ENCODE results near the gene GON4L. TPM values are rescaled to one million over a fixed set of nuclear protein-coding genes. Genes with fewer than 3 reads are reported as not detected.
"Not testable (repeated sequence)": the region's sequence is repeated elsewhere in the genome, so short reads cannot be mapped to it uniquely, and the experiment has no call there.

Gene GON4L
- total and polyA plus RNA-seq, 9 donors, result 25.4 to 36.9 (median 28.0) TPM

GRCh38 chr1:155704414-155704813, 152.6 kb downstream of the GON4L start:
- not testable (repeated sequence) for H3K27me3 ChIP-seq (ENCODE audit: control insufficient read depth, insufficient read depth, low read length); H3K9me3 ChIP-seq (replicated peaks; ENCODE audit: control insufficient read depth, low read depth, low read length); H3K4me3 ChIP-seq (ENCODE audit: low read length); H3K4me1 ChIP-seq (ENCODE audit: control insufficient read depth, insufficient read depth, low read length); H3K36me3 ChIP-seq (ENCODE audit: control insufficient read depth, insufficient read depth, low read length); DNase-seq; H3K27ac ChIP-seq (ENCODE audit: low read length)
- WGBS (ENCODE audit: insufficient coverage), result no CpG with 5 or more reads among the region's 5 CpGs

- no peak overlapping the region for H3K27ac ChIP-seq (ENCODE audit: low read length)
- no peaks in the 10 kb centered on the region for H3K9me3 ChIP-seq (replicated peaks; ENCODE audit: control insufficient read depth, low read depth, low read length)
- no peaks in the 10 kb centered on the region for H3K27me3 ChIP-seq (ENCODE audit: control insufficient read depth, insufficient read depth, low read length)
- H3K4me1 ChIP-seq (ENCODE audit: control insufficient read depth, insufficient read depth, low read length), result no peaks in the 10 kb centered on the region
- no peak for DNase-seq
- no peak overlapping the region for H3K4me3 ChIP-seq (ENCODE audit: low read length)
- WGBS (ENCODE audit: insufficient coverage), result 100% methylated on average over 3 of the region's 6 CpGs
- no peaks in the 10 kb centered on the region for H3K36me3 ChIP-seq (ENCODE audit: control insufficient read depth, insufficient read depth, low read length)
These were observed 153.8 kb downstream of the GON4L start for GRCh38 chr1:155703216-155703615.

GRCh38 chr1:155701675-155702074, 155.3 kb downstream of the GON4L start:
- not testable (repeated sequence) for H3K27me3 ChIP-seq (ENCODE audit: control insufficient read depth, insufficient read depth, low read length); H3K27ac ChIP-seq (ENCODE audit: low read length)

More at GRCh38 chr1:155701675-155702074, 155.3 kb downstream of the GON4L start:
- not testable (repeated sequence) for DNase-seq; H3K36me3 ChIP-seq (ENCODE audit: control insufficient read depth, insufficient read depth, low read length); H3K4me3 ChIP-seq (ENCODE audit: low read length); H3K4me1 ChIP-seq (ENCODE audit: control insufficient read depth, insufficient read depth, low read length); H3K9me3 ChIP-seq (replicated peaks; ENCODE audit: control insufficient read depth, low read depth, low read length)
- no CpG with 5 or more reads among the region's 2 CpGs for WGBS (ENCODE audit: insufficient coverage)

Other genes starting within 250 kb of the GON4L start
- gene MSTO1, start 247.0 kb downstream of the GON4L start, total RNA-seq, result 20.8 TPM
- gene MSTO1, start 247.0 kb downstream of the GON4L start, polyA plus RNA-seq (ENCODE audit: insufficient read depth in 1 of 8, insufficient read length in 8 of 8, low replicate concordance in 1 of 8), result 10 to 100 TPM; 29.3 to 43.3 (median 37.9) TPM
- gene YY1AP1, start 168.4 kb downstream of the GON4L start, total RNA-seq, result 60.6 TPM
- gene YY1AP1, start 168.4 kb downstream of the GON4L start, polyA plus RNA-seq (ENCODE audit: insufficient read depth in 1 of 8, insufficient read length in 8 of 8, low replicate concordance in 1 of 8), result 10 to 100 TPM; 44.1 to 56.8 (median 51.2) TPM
- gene DAP3, start 168.1 kb downstream of the GON4L start, total RNA-seq, result 62.9 TPM
- gene DAP3, start 168.1 kb downstream of the GON4L start, polyA plus RNA-seq (ENCODE audit: insufficient read depth in 1 of 8, insufficient read length in 8 of 8, low replicate concordance in 1 of 8), result 100 to 1,000 TPM; 117 to 142 (median 124) TPM
- 12.0 TPM for gene SYT11, start 2.4 kb upstream of the GON4L start, total RNA-seq
- gene SYT11, start 2.4 kb upstream of the GON4L start, polyA plus RNA-seq (ENCODE audit: insufficient read depth in 1 of 8, insufficient read length in 8 of 8, low replicate concordance in 1 of 8), result 10 to 100 TPM in 7 of 8 donors, 1 to 10 TPM in 1; 9.5 to 20.2 (median 12.0) TPM
- gene RIT1, start 54.1 kb upstream of the GON4L start, total RNA-seq, result 27.7 TPM
- gene RIT1, start 54.1 kb upstream of the GON4L start, polyA plus RNA-seq (ENCODE audit: insufficient read depth in 1 of 8, insufficient read length in 8 of 8, low replicate concordance in 1 of 8), result 10 to 100 TPM; 19.2 to 37.0 (median 25.5) TPM
- 30.0 TPM for gene KHDC4, start 77.2 kb upstream of the GON4L start, total RNA-seq
- 10 to 100 TPM; 24.5 to 38.0 (median 29.9) TPM for gene KHDC4, start 77.2 kb upstream of the GON4L start, polyA plus RNA-seq (ENCODE audit: insufficient read depth in 1 of 8, insufficient read length in 8 of 8, low replicate concordance in 1 of 8)
- not detected for gene RXFP4, start 84.4 kb upstream of the GON4L start, total RNA-seq
- under 1 TPM in 5 of 8 donors, not detected in 3; 0.12 to 0.65 (median 0.23) TPM for gene RXFP4, start 84.4 kb upstream of the GON4L start, polyA plus RNA-seq (ENCODE audit: insufficient read depth in 1 of 8, insufficient read length in 8 of 8, low replicate concordance in 1 of 8)
- gene ARHGEF2, start 121.3 kb upstream of the GON4L start, total RNA-seq, result 100 TPM
- gene ARHGEF2, start 121.3 kb upstream of the GON4L start, polyA plus RNA-seq (ENCODE audit: insufficient read depth in 1 of 8, insufficient read length in 8 of 8, low replicate concordance in 1 of 8), result 100 to 1,000 TPM; 124 to 153 (median 140) TPM
- gene SSR2, start 163.7 kb upstream of the GON4L start, total RNA-seq, result 287 TPM
- 100 to 1,000 TPM; 210 to 323 (median 247) TPM for gene SSR2, start 163.7 kb upstream of the GON4L start, polyA plus RNA-seq (ENCODE audit: insufficient read depth in 1 of 8, insufficient read length in 8 of 8, low replicate concordance in 1 of 8)
- 19.2 TPM for gene UBQLN4, start 196.6 kb upstream of the GON4L start, total RNA-seq
- gene UBQLN4, start 196.6 kb upstream of the GON4L start, polyA plus RNA-seq (ENCODE audit: insufficient read depth in 1 of 8, insufficient read length in 8 of 8, low replicate concordance in 1 of 8), result 10 to 100 TPM; 40.1 to 48.0 (median 43.8) TPM
- gene LAMTOR2, start 197.6 kb upstream of the GON4L start, total RNA-seq, result 53.7 TPM
- gene LAMTOR2, start 197.6 kb upstream of the GON4L start, polyA plus RNA-seq (ENCODE audit: insufficient read depth in 1 of 8, insufficient read length in 8 of 8, low replicate concordance in 1 of 8), result 10 to 100 TPM; 38.7 to 51.0 (median 44.9) TPM
- not detected for gene RAB25, start 203.9 kb upstream of the GON4L start, total RNA-seq
- 1 to 10 TPM in 3 of 8 donors, under 1 TPM in 5; 0.16 to 7.4 (median 0.30) TPM for gene RAB25, start 203.9 kb upstream of the GON4L start, polyA plus RNA-seq (ENCODE audit: insufficient read depth in 1 of 8, insufficient read length in 8 of 8, low replicate concordance in 1 of 8)
- 9.4 TPM for gene MEX3A, start 225.3 kb upstream of the GON4L start, total RNA-seq
- 10 to 100 TPM; 15.8 to 32.4 (median 25.8) TPM for gene MEX3A, start 225.3 kb upstream of the GON4L start, polyA plus RNA-seq (ENCODE audit: insufficient read depth in 1 of 8, insufficient read length in 8 of 8, low replicate concordance in 1 of 8)